Measurements from ENCODE around the gene LCN9.

GRCh38 chr9:135687216-135687615 is 24.1 kb downstream of the LCN9 start:
- TF ChIP-seq POLR2A (IDR thresholded peaks at IDR 0.05; ENCODE audit: low read depth, low read length) (no peak), POLR2AphosphoS5 (IDR thresholded peaks at IDR 0.05; ENCODE audit: low read depth, low read length) (no peak)

Data from GM12892 (cell line).